HepG2 (cell line): ENCODE results near the gene KLHL35. TPM values are rescaled to one million over a fixed set of nuclear protein-coding genes. Genes with fewer than 3 reads are reported as not detected.

Experiments used
- GATAD1 ChIP-seq: IDR thresholded peaks from 2 replicates; pipeline ENCODE4 v1.6.1; 2016; ENCODE audit warnings: missing genetic modification reagents, missing compliant biosample characterization
- HNRNPLL ChIP-seq: fragments of 200-400 bp; formaldehyde crosslinking; IDR thresholded peaks from 2 replicates; pipeline ENCODE4 v1.6.1; 2017; ENCODE audit warnings: mild to moderate bottlenecking, low read depth, low read length; ENCODE audit not compliant: poor library complexity, severe bottlenecking
- NBN ChIP-seq: fragments of 450-650 bp; conservative IDR thresholded peaks from 2 replicates; pipeline ENCODE4 v1.6.1; 2017
- NFE2L2 ChIP-seq: fragments of 150-350 bp; IDR thresholded peaks from 2 replicates; pipeline ENCODE4 v1.6.1; 2014; ENCODE audit warnings: low read length
- SKI ChIP-seq: fragments of 450-650 bp; IDR thresholded peaks from one replicate; pipeline ENCODE4 v1.6.1; 2018; ENCODE audit warnings: mild to moderate bottlenecking; ENCODE audit not compliant: partially characterized antibody
- TEAD3 ChIP-seq: optimal IDR thresholded peaks from 2 replicates; pipeline ENCODE3; 2016; ENCODE audit warnings: borderline replicate concordance
- THYN1 ChIP-seq: sonication (generic); formaldehyde crosslinking; IDR thresholded peaks from 2 replicates; pipeline ENCODE4 v1.8.1; 2023; ENCODE audit warnings: low read depth, mild to moderate bottlenecking, moderate library complexity, missing genetic modification reagents, borderline replicate concordance
- ZFP36 ChIP-seq: fragments of 150-350 bp; IDR thresholded peaks from 2 replicates; pipeline ENCODE4 v1.6.1; 2018; ENCODE audit warnings: borderline replicate concordance, low read length, low read depth; ENCODE audit not compliant: partially characterized antibody
- ZNF34 ChIP-seq: sonication (generic); formaldehyde crosslinking; IDR thresholded peaks from 2 replicates; pipeline ENCODE4 v1.4.0; 2020; ENCODE audit warnings: mild to moderate bottlenecking, missing genetic modification reagents, borderline replicate concordance
- ZNF749 ChIP-seq: sonication (generic); formaldehyde crosslinking; IDR thresholded peaks from 2 replicates; pipeline ENCODE4 v1.8.0; 2022; ENCODE audit warnings: mild to moderate bottlenecking, missing genetic modification reagents, moderate library complexity, borderline replicate concordance
- polyA plus RNA-seq, 8 experiments: library from polyadenylated mRNA; depleted of rRNA in 3 of 8; stranded (reverse) in 7 of 8; unstranded in 1 of 8; fragments of >200 nt; fragmentation: Illumina TruSeq in 4 of 8; extraction: Trizol in 4 of 8; gene quantifications; 2 replicates each; pipeline versions ENCODE4 v1.2.1 to v1.2.3, GENCODE V29; 2011 to 2016; ENCODE audit warnings: low read depth in 4 of 8, missing spikeins in 1 of 8, mixed read lengths in 1 of 8; ENCODE audit not compliant: insufficient read depth in 1 of 8
- total RNA-seq, 5 experiments: library from RNA; depleted of rRNA; stranded (reverse); fragments of >200 nt; fragmentation: Illumina TruSeq; extraction: Trizol; gene quantifications; 2 replicates each; pipeline ENCODE4 v1.2.3, GENCODE V29; 2016; ENCODE audit warnings: low read depth in 1 of 5
- TF ChIP-seq, protein P1 (sequence below): sonication (generic); formaldehyde crosslinking; conservative IDR thresholded peaks from 2 replicates; pipeline ENCODE4 v1.4.0; 2020; ENCODE audit warnings: missing genetic modification reagents
- TF ChIP-seq, protein P2 (sequence below), 2 experiments: sonication (generic) in 1 of 2; formaldehyde crosslinking in 1 of 2; IDR thresholded peaks; 2 replicates each; pipeline versions ENCODE4 v1.6.1 to v1.9.0; 2014 to 2022; ENCODE audit warnings: antibody characterized with exemption in 1 of 2, borderline replicate concordance in 1 of 2, inconsistent platforms in 1 of 2, low read depth in 1 of 2, missing genetic modification reagents in 1 of 2
- TF ChIP-seq, protein P3 (sequence below): sonication (generic); formaldehyde crosslinking; IDR thresholded peaks from 2 replicates; pipeline ENCODE4 v1.8.1; 2022; ENCODE audit warnings: low read depth, mild to moderate bottlenecking, missing genetic modification reagents
- TF ChIP-seq, protein P4 (sequence below): sonication (generic); formaldehyde crosslinking; IDR thresholded peaks from 2 replicates; pipeline ENCODE4 v1.5.0; 2020; ENCODE audit warnings: missing genetic modification reagents

KLHL35 gene
- total and polyA plus RNA-seq, 2 of the 13 experiments (the other 11 are each of a cell fraction or from before 2014, with no cell fraction given) = not detected

DNA sequence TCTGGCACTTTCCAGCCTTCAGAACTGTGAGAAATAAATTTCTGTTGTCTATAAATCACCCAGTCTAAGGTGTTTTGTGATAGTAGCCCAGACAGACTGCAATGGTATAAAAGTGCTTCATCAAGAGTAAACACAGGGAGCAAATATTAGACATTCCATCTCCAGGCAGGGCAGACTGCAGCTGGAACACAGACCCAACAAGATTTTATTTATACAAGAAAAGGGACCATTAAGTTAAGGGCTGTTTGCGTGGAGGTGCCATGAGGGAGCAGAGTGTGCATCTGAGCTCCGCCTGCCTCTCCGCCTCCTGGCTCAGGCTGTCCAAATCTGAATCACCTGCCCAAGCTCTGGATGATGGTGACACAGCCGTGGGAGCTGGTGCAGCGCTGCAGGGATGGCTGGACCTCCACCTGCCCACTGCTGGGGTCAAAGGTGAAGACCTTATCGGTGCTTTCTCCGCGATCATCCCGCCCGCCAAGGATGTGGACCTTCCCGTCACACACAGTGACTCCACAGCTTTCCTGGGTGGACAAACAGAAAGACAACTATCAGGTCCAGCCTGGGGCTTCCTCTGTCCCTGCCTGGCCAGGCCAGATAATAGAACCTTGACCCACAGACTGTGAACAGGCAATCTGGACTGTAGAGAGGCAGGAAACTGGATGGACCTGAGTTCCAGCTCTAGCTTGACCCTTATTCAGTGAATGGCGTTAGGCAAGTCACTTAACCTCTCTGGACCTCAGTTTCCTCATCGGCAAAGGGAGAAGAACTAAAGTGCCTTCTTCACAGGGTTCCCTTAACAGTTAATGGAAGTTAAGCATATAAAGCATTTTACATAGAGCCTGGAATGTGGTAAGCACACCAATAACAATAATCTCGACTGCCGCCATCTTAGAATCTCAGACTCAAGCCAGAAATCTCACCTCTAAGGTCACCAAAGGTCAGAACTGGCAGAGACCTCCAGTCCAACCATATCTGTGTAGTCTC, 10.5 kb downstream of the KLHL35 start (continued):
- TF ChIP-seq, protein P1, sequence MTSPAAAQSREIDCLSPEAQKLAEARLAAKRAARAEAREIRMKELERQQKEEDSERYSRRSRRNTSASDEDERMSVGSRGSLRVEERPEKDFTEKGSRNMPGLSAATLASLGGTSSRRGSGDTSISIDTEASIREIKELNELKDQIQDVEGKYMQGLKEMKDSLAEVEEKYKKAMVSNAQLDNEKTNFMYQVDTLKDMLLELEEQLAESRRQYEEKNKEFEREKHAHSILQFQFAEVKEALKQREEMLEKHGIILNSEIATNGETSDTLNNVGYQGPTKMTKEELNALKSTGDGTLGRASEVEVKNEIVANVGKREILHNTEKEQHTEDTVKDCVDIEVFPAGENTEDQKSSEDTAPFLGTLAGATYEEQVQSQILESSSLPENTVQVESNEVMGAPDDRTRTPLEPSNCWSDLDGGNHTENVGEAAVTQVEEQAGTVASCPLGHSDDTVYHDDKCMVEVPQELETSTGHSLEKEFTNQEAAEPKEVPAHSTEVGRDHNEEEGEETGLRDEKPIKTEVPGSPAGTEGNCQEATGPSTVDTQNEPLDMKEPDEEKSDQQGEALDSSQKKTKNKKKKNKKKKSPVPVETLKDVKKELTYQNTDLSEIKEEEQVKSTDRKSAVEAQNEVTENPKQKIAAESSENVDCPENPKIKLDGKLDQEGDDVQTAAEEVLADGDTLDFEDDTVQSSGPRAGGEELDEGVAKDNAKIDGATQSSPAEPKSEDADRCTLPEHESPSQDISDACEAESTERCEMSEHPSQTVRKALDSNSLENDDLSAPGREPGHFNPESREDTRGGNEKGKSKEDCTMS (CRISPR knock-in tag) = no peak
- TF ChIP-seq, protein P2, sequence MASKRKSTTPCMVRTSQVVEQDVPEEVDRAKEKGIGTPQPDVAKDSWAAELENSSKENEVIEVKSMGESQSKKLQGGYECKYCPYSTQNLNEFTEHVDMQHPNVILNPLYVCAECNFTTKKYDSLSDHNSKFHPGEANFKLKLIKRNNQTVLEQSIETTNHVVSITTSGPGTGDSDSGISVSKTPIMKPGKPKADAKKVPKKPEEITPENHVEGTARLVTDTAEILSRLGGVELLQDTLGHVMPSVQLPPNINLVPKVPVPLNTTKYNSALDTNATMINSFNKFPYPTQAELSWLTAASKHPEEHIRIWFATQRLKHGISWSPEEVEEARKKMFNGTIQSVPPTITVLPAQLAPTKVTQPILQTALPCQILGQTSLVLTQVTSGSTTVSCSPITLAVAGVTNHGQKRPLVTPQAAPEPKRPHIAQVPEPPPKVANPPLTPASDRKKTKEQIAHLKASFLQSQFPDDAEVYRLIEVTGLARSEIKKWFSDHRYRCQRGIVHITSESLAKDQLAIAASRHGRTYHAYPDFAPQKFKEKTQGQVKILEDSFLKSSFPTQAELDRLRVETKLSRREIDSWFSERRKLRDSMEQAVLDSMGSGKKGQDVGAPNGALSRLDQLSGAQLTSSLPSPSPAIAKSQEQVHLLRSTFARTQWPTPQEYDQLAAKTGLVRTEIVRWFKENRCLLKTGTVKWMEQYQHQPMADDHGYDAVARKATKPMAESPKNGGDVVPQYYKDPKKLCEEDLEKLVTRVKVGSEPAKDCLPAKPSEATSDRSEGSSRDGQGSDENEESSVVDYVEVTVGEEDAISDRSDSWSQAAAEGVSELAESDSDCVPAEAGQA (IDR thresholded peaks at IDR 0.05; ENCODE audit: low read depth) = no peak
- TF ChIP-seq, protein P2 (CRISPR knock-in tag; IDR thresholded peaks at IDR 0.05; ENCODE audit: borderline replicate concordance) = no peak
- TF ChIP-seq ZNF749 (CRISPR knock-in tag) (peak; percentile 45; the same call in 1 of the 2 replicates), GATAD1 (CRISPR knock-in tag) (0 out of 2 replicates have a peak, but pooled peaks have one; percentile 30), SKI (peak; percentile 83), THYN1 (CRISPR knock-in tag) (no peak), TEAD3 (CRISPR knock-in tag) (peak; percentile 82), ZFP36 (no peak), HNRNPLL (peak; percentile 30), ZNF34 (CRISPR knock-in tag) (no peak), NFE2L2 (no peak), NBN (no peak)
- TF ChIP-seq, protein P3, sequence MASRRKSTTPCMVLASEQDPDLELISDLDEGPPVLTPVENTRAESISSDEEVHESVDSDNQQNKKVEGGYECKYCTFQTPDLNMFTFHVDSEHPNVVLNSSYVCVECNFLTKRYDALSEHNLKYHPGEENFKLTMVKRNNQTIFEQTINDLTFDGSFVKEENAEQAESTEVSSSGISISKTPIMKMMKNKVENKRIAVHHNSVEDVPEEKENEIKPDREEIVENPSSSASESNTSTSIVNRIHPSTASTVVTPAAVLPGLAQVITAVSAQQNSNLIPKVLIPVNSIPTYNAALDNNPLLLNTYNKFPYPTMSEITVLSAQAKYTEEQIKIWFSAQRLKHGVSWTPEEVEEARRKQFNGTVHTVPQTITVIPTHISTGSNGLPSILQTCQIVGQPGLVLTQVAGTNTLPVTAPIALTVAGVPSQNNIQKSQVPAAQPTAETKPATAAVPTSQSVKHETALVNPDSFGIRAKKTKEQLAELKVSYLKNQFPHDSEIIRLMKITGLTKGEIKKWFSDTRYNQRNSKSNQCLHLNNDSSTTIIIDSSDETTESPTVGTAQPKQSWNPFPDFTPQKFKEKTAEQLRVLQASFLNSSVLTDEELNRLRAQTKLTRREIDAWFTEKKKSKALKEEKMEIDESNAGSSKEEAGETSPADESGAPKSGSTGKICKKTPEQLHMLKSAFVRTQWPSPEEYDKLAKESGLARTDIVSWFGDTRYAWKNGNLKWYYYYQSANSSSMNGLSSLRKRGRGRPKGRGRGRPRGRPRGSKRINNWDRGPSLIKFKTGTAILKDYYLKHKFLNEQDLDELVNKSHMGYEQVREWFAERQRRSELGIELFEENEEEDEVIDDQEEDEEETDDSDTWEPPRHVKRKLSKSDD = peak; percentile 50; the same call in 1 of the 2 replicates
- TF ChIP-seq, protein P4, sequence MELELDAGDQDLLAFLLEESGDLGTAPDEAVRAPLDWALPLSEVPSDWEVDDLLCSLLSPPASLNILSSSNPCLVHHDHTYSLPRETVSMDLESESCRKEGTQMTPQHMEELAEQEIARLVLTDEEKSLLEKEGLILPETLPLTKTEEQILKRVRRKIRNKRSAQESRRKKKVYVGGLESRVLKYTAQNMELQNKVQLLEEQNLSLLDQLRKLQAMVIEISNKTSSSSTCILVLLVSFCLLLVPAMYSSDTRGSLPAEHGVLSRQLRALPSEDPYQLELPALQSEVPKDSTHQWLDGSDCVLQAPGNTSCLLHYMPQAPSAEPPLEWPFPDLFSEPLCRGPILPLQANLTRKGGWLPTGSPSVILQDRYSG (CRISPR knock-in tag) = no peak
